Erythroblast (primary cell): ENCODE results near the gene SLC19A1.
"Not testable (repeated sequence)": the region's sequence is repeated elsewhere in the genome, so short reads cannot be mapped to it uniquely, and the experiment has no call there.

ENCODE experiments used
- DNase-seq, 2 experiments: peaks; one replicate each; lab custom pipeline; 2025; lab: John Stamatoyannopoulos, UW
- GATA1 ChIP-seq: IDR thresholded peaks from 2 replicates; pipeline ENCODE4 v1.6.1; 2011; ENCODE audit warnings: low read depth, mild to moderate bottlenecking, control low read depth, low read length, moderate library complexity
- POLR2A ChIP-seq: IDR thresholded peaks from 2 replicates; pipeline ENCODE4 v1.6.1; 2011; ENCODE audit warnings: mild to moderate bottlenecking, low read length

Gene SLC19A1

DNA sequence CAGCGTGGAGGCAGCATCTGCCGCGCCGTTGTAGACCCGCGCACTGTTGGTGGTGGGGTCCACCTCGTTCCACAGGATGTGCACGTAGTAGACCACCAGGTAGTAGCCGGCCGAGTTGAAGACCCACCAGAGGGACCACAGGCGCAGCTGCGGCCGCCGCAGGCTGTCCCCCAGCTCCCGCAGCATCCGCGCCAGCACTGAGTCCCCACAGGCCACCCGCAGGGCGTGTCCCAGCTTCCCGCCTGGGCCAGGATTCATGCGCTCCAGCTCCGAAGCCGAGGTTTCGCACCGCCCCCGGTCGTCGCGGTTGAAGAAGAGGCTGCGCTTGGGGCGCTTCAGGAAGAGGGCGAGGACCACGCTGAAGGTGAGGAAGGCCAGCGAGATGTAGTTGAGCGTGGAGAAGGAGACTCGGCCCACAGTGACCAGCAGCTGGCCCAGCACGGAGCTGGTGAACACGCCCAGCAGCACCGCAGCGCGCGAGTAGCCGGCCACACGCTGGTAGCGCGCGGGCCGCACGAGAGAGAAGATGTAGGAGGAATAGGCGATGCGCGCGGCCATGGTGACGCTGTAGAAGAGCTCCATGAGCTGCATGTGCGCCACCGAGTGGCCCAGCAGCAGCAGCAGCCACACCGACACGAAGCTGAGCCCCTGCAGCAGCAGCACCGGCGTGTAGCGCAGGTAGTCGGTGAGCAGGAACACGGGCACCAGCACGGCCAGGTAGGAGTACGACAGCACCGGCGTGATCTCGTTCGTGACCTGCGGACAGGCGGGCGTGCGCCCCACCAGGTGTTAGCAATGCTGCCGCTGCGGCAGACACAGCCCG lies 10.6 kb downstream of the SLC19A1 start:
- DNase-seq: no peak
- no peak for TF ChIP-seq GATA1

GRCh38 chr21:45531114-45531392 lies 11.2 kb downstream of the SLC19A1 start:
- DNase-seq: not testable (repeated sequence)

GRCh38 chr21:45530423-45531113 lies 11.7 kb downstream of the SLC19A1 start:
- no peak for DNase-seq
- TF ChIP-seq GATA1: no peak

DNA sequence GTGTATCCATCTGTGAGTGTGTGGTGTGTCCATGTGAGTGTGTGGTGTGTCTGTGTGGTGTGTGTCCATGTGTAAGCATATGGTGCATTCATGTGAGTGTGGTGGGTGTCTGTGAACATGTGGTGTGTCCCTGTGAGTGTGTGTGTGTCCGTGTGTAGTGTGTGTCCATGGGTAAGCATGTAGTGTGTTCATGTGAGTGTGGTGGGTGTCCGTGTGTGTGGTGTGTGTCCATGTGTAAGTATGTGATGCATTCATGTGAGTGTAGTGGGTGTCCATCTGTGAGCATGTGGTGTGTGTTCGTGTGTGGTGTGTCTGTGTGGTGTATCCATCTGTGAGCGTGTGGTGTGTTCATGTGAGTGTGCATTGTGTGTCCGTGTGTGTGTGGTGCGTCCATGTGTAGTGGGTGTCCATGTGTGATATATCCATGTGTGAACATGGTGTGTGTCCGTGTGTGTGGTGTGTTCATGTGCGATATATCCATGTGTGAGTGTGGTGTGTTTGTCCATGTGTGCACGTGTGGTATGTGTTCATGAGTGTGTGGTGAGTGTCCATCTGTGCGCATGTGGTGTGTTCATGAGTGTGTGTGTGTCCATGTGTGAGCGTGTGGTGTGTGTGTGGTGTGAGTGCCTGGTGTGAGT lies 12.3 kb downstream of the SLC19A1 start:
- no peak for DNase-seq

GRCh38 chr21:45528981-45529784 lies 13.1 kb downstream of the SLC19A1 start:
- TF ChIP-seq POLR2A (no peak), GATA1 (no peak)
- DNase-seq: no peak

More for the DNA sequence above, 12.3 kb downstream of the SLC19A1 start:
- TF ChIP-seq POLR2A (no peak), GATA1 (no peak)

- DNase-seq: no peak
These were observed 14.1 kb downstream of the SLC19A1 start for GRCh38 chr21:45528028-45528705.

GRCh38 chr21:45527151-45527999 lies 14.9 kb downstream of the SLC19A1 start:
- DNase-seq: not testable (repeated sequence)

More at GRCh38 chr21:45528028-45528705, 14.1 kb downstream of the SLC19A1 start:
- TF ChIP-seq POLR2A: no peak
- TF ChIP-seq GATA1: no peak

GRCh38 chr21:45525910-45526306 lies 16.3 kb downstream of the SLC19A1 start:
- no peak for TF ChIP-seq POLR2A

DNA sequence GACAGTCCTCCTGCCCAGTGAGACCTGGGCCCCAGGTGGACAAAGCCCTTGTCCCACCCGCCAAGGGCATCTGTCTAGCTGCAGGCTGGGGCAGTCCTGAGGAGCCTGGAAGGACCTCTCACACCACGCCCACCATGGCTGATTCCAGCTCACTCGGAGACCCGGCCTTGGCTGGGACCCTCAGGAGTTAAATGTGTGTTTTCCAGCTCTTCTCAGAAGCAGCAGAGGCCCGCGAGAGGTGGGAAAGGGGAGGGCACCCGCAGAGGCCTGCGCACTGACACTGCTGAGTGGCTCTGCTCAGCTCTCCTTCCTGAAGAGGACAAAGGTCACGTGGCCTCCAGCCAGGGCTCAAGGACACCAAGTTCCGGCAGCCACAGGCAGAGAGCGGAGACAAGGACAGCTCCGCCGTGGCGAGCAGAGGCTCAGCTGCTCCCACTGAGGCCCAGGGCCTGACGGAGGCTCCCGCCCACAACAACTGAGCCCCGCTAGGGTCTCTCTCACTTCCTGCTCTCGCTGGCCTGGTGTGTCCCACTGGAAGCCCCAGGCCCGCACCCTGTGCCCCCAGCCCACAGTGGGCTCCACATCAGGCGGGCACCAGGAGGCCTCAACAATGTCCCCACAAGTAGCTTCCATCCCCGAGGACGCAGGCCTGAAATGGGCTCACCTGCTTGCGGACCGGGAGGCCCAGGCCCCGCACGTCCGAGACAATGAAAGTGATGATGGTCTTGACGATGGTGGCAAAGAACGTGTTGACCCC lies 16.9 kb downstream of the SLC19A1 start:
- TF ChIP-seq POLR2A (no peak), GATA1 (no peak)
- no peak for DNase-seq

More at GRCh38 chr21:45525910-45526306, 16.3 kb downstream of the SLC19A1 start:
- DNase-seq: no peak

GRCh38 chr21:45524756-45525152 lies 17.5 kb downstream of the SLC19A1 start:
- no peak for TF ChIP-seq GATA1
- DNase-seq: no peak

DNA sequence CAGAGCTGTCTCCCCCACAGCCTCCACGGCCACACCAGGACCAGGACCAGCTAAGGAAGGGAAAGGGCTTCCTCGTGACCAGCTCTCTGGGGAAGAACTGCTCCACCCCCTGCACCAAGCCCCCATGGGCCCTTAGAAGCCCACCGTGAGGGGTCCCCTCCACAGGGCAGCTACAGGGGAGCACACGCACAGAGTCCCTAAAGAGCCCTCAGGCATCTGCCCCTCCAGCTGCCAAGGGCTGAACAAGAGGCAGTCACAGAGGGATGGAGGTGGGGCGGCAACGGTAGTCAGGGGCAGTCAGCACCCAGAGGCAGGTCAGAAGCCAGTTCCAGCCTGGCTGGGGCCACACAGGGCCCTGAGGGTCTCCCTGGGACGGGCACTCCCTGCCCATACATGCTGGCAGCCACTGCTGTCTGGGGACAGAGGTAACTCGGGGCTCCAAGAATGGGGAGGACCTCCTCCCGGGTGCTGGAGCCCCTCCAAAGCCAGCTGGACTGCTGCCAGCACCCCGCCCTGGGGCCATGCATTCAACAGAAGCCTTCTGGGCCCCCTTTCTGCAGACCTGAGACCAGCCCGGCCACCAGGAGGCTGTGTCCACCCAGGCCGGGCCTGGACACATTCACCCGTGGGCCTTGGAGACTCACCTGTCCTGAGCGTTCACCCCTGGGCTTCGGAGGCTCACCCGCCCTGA lies 18.7 kb downstream of the SLC19A1 start:
- TF ChIP-seq GATA1 (no peak), POLR2A (no peak)

More for the DNA sequence above, 18.7 kb downstream of the SLC19A1 start:
- DNase-seq: peak; percentile 28 to 33
